Stimulated activated CD8-positive, alpha-beta memory T cell treated with anti-CD3 and anti-CD28 coated beads, Interleukin-12 subunit alpha, Interleukin-12 subunit beta, amount 100 ng/mL, for 24 hours (primary cell): ENCODE measurements around the gene PDE6B.
A peak's percentile ranks its signal among the peaks of the same experiment; 100 is the strongest.
"Not testable (repeated sequence)": the region's sequence is repeated elsewhere in the genome, so short reads cannot be mapped to it uniquely, and the experiment has no call there.

Experiments used
- DNase-seq: peaks from one replicate; pipeline ENCODE4 v3.0.0-alpha.2; 2020; ENCODE audit errors: extremely low read depth

PDE6B gene

DNA sequence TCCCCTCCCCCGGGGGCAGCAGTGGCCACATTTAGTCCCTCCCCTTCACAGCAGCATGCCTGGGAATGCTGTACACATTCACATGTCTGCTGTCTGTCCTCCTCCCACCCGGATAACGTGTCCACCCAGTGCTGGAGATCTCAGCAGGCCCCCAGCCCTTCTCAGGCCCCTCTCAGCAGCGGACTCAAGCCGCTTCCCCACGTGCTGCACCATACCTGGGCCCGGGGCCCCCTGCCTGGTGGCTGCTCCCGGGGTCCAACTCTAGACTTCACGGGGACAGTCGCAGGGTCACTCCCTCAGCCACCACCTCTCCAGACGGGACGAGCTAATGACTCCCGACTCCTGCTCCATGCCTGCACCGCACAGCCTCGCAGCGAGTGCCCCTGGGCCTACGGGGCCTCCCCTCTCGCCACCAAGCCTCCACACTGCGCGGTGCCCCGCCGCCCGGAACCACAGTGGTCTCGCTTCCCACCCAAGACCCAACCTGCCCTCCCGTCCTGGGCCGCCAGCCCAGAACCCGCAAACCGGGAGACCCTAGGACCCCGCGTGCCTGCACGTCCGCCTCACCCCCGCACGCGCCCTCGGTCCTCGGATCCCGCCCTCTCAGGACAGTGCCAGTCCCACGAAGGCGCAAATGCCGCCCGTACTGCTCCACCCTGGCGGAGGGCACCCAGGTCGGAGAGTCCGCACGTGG, 79.0 kb downstream of the PDE6B start:
- no peak for DNase-seq

DNA sequence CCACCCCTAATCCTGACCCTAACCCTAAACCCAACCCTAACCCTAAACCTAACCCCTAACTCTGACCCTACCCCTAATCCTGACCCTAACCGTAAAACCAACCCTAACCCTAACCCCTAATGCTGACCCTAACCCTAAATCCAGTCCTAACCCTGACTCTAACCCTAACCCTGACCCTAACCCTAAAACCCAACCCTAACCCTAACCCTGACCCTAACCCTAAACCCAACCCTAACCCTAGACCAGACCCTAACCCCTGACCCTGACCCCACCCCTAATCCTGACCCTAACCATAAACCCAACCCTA, 79.6 kb downstream of the PDE6B start:
- DNase-seq: no peak

DNA sequence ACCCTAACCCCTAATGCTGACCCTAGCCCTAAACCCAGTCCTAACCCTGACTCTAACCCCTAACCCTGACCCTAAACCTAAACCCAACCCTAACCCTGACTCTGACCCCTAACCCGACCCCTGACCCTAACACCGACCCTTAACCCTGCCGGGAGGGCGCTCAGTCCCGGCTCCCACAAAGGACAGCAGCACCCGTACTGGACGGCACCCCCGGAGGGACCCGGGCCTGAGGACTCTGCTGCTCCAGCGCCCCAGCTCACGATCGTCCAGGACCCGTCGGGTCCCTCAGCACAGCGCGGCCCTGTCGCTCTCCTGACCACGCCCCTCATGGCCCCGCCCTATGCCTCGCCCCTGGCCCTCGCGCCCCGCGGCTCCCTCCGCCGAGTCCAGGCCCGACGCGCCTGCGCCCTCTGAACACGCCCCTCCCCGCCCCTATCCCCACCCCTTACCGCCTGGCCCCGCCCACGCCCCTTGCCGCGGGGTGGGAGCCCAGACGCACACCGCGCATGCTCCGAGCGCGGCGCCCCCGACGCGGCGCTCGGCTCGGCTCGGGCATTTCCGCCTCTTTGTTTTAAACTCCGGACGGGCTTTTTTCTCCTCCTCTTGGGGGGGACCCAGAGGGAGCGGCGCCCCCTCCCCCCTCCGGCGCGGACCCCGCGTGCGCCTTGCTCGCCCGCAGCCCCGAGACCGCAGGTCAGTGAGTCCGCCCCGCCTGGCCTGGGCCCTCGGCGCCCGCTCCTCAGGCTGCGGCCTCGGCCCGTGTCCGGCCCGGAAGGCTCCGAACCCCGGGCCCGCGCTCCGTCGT, 80.1 kb downstream of the PDE6B start, which contains the start of gene PCGF3:
PCGF3 (plus strand) TSS at position 555 of the 805 bp plus-strand sequence. CDS start 27,849 bp downstream, outside the sequence.
- peak; percentile 88 for DNase-seq

DNA sequence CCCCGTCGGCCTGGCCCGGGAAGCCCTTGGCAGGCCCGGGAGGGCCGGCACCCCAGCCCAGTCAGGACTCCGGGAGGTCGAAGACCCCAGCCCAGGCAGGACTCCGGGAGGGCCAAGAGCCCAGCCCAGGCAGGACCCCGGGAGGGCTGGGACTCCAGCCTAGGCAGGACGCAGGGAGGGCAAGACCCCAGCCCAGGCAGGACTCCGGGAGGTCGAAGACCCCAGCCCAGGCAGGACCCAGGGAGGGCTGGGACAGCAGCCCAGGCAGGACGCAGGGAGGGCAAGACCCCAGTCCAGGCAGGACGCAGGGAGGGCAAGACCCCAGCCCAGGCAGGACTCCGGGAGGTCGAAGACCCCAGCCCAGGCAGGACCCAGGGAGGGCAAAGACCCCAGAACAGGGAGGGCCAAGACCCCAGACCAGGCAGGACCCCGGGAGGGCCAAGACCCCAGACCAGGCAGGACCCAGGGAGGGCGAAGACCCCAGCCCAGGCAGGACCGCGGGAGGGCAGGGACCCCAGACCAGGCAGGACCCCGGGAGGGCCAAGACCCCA, 80.8 kb downstream of the PDE6B start:
- DNase-seq: not testable (repeated sequence)

DNA sequence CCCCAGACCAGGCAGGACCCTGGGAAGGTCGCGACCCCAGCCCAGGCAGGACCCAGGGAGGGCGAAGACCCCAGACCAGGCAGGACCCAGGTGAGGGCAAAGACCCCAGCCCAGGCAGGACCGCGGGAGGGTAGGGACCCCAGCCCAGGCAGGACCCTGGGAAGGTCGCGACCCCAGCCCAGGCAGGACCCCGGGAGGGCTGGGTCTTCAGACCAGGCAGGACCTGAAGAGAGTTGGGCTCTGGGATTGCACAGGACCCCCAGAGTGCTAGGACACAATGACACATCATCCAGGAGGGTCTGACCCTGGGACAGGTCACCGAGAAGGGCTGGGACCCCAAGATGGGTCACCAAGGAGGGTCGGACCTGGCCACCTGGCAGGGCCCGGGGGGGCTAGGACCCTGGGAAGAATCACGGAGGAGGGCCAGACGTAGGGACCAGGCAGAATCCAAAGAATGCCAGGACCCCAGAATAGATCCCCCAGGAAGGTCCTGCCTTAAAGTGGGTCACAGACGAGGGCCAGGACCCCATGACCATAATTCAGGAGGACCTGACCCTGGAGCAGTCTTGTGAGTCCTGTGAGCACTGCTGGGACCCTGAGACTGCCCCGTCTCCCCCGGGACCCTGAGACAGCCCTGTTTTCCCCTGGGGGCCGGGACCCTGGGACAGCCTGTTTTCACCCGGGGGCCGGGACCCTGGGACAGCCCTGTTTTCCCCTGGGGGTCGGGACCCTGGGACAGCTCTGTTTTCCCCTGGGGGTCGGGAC, 81.6 kb downstream of the PDE6B start:
- DNase-seq: no peak

DNA sequence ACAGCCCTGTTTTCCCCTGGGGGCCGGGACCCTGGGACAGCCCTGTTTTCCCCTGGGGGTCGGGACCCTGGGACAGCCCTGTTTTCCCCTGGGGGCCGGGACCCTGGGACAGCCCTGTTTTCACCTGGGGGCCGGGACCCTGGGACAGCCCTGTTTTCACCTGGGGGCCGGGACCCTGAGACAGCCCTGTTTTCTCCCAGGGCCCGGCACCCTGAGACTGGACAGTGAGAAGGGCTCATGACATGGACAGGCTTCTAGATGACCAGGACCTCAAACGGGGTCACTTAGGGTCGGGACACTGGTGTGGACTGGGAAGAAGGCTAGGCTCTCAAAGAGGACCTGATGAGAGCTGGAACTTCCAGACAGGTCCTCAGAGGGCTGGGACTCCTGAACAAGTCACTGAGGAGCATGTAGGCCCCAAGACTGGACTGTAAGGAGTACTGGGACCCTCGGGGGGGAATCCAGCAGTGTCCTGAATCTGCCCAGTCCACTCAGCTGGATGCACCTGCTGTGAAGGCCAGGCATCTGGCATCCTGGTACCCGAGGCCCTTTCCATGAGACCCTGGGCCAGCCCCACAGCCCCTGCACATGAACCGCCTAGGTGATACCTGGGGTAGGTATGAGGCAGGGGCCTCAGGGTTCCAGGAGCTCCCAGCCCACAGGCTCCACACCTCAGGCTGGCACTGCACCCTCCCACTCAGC, 82.7 kb downstream of the PDE6B start:
- no peak for DNase-seq

DNA sequence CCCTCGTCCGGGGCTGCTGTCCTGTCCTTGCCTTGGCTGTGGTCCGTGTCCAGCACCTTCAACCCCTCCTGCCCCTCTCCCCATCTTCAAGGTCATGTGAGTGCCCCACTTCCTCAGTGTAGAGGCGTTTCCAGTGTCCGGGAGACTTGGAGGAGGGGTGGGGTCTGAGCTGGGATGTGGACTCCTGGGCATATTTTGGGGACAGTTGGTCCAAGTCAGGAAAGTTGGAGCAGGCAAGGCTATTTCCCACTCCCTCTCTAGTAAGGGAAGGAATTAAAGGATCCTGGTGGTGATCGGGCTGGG, 83.2 kb downstream of the PDE6B start:
- DNase-seq: no peak

DNA sequence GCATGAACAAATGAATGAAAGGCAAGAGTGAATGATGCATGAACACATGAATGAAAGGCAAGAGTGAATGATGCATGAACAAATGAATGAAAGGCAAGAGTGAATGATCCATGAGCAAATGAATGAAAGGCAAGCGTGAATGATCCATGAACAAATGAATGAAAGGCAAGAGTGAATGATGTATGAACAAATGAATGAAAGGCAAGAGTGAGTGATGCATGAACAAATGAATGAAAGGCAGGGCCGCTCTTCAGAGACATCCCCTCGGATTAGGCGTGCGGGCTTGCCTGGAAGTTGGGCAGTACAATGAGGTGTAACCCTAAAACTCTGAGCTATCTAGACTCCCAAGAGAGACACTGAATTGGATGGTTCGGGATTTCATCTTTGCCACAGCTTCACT, 84.0 kb downstream of the PDE6B start:
- no peak for DNase-seq

DNA sequence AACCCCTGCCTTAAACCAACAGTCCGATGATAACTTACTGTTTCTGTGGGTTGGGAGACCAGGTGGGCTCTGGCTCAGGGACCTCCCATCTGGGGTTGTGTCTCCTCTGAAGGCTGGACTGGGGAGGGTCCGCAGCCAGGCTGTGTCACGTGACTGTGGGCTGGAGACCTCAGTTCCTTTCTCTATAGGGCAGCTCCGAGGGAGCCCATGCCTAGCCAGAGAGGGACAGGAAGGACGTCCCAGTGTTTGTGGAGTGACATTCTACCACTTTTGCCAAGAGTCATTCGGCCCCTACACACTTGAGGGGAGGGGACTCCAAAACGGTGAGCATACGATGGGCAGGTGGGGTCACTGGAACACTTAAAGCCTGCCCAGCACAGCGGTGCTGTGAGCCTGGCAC, 84.7 kb downstream of the PDE6B start:
- DNase-seq: no peak

DNA sequence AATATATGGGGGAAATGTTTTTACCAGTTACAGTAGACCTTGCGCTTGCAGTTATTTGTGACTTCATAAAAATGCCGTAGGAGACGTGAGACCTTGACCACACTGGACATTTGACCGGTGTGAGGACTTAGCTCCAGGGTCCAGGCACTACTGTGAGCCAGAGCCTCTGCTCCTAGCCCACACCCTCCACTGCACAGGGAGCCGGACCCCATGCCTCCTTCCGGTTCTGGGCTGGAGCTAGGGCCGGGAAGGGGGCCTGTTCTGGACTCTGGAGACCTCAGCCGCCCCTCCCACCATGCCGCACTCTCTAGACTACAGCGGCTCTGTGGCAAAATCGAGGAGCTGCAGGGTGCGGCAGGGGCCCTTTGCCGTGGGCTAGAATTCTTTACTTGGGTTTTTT, 85.5 kb downstream of the PDE6B start:
- no peak for DNase-seq

DNA sequence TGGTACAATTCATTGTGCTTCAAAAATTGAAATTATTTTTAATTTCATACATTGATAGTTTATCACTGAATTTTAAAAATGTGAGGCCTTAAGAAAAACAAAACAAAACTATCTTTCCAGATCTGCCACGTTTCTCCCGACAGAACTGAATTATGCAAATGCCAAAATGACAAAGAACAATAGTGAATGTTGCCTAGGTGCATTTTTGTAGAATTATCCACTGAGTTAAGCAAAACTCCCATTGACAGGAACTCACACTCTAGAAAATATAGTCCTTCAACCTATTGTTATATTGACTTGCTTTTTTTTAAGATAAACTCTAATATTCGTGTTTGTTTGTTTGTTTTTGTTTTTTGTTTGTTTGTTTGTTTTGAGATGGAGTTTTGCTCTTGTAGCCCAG, 86.7 kb downstream of the PDE6B start:
- DNase-seq: no peak

DNA sequence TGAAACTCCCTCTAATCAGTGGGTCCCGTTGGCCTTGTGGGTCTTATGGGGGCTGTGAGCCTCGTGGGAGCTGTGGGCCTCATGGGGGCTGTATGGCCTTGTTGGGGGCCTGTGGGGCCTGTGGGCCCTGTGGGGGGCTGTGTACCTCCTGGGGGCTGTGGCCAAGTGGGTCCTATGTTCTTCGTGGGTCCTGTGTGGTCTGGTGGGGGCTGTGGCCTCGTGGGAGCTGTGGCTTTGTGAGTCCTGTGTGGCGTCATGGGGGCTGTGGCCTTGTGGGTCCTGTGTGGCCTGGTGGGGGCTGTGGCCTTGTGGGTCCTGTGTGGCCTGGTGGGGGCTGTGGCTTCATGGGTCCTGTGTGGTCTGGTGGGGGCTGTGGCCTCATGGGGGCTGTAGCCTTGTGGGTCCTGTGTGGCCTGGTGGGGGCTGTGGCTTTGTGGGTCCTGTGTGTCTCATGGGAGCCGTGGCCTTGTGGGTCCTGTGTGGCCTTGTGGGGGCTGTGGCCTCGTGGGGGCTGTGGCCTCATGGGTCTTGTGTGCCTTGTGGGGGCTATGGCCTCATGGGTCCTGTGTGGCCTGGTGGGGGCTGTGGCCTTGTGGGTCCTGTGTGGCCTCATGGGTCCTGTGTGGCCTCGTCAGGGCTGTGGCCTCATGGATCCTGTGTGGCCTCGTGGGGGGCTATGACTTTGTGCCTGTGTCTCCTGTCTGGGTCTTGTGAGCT, 87.7 kb downstream of the PDE6B start:
- no peak for DNase-seq

DNA sequence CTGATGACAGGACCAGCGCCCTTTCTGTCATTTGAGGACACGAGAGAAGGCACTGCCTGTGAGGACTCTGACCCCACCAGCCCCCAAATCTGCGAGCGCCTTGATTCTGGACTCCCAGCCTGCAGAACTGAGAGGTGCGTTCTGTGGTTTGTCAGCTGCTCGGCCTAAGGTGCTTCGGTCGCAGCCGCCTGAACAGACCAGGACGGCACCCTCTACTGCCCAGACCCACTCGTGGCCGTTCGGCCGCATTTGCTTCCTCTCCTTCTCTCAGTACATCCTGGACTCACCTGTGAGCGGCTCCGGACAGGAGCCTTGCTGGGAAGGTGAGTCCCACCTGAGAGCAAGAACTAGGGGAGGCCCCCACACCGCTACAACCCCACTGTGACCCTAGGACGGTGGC, 88.7 kb downstream of the PDE6B start:
- no peak for DNase-seq

DNA sequence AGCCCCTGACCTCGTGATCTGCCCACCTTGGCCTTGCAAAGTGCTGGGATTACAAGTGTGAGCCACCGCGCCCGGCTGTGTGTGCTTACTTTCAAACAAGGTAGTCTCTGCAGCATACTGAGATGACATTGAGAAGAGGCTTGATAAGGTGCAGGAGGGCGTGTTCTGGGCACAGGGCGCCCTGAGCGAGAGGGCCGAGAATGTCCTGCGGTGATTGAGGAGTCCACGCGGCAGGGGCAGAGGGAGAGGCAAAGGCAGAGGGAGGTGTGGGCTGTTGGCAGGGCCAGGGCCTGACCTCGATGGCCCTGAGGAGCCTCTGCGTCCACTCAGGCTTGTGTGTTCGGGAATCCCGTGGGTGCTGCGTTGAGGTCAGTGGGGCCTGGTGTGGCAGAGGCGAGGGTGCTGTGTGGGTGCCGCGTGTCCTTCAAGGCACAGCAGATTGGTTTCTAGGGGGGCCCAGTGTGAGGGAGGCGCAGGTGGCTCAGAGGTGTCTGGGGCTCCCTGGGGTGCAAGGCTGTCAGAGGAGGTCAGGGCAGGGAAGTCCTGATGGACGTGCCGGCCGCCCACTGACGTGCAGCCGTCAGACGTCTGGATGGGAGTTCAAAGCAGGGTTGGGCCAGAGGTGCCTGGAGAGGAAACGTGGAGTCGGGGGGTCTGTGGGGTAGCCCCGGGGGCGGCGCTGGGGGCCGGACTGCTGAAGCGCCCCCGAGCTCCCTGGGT, 92.4 kb downstream of the PDE6B start:
- DNase-seq: no peak

DNA sequence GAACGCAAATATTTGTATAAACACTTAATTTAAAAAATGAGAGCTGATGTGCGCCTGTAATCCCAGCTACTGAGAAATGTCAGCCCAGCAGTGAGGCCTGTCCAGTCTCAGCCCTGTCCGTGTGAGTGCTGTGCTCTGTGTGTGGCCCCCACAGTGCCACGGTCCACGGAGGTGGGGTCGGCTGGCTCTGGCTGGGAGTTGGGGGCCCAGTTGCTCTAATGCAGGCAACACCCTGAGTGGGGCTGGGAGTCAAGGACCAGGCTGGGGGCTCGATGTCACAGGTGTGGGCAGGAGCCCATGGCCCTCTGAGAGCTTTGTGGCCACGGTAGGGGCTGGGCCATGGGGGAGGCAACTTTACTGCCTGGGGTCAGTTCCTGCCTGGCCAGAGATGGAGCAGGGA, 93.1 kb downstream of the PDE6B start:
- no peak for DNase-seq
